Activated CD4-positive, alpha-beta memory T cell treated with anti-CD3 and anti-CD28 coated beads, Interleukin-2, amount 10 ng/mL, durations not matched to agents 7 days and 5 days (primary cell): ENCODE measurements around the gene BCL7C. TPM values are rescaled to one million over a fixed set of nuclear protein-coding genes. Genes with fewer than 3 reads are reported as not detected.
A peak's percentile ranks its signal among the peaks of the same experiment; 100 is the strongest.
"Not testable (repeated sequence)": the region's sequence is repeated elsewhere in the genome, so short reads cannot be mapped to it uniquely, and the experiment has no call there.

Experiments
- CTCF ChIA-PET: fragments of 350-600 bp; sonication (Branson Sonifier 250); formaldehyde crosslinking; loops from one replicate; lab custom pipeline; 2021; ENCODE audit warnings: antibody characterized with exemption, inconsistent platforms; lab: Charles Lee
- POLR2A ChIA-PET: fragments of 350-600 bp; sonication (Branson Sonifier 250); formaldehyde crosslinking; loops from one replicate; lab custom pipeline; 2021; ENCODE audit warnings: antibody characterized with exemption; lab: Charles Lee
- DNase-seq: peaks from one replicate; pipeline ENCODE4 v3.0.0-alpha.2; 2020
- H3K27ac Mint-ChIP-seq: one replicate; pipeline ENCODE4 v1.8.0; 2021; ENCODE audit warnings: mild to moderate bottlenecking, mixed read lengths
- H3K27me3 Mint-ChIP-seq: one replicate; pipeline ENCODE4 v1.8.0; 2021; ENCODE audit warnings: mixed read lengths
- H3K36me3 Mint-ChIP-seq: one replicate; pipeline ENCODE4 v1.8.0; 2021; ENCODE audit warnings: low read depth, mixed read lengths
- H3K4me1 Mint-ChIP-seq: one replicate; pipeline ENCODE4 v1.8.0; 2021; ENCODE audit warnings: mixed read lengths
- H3K4me3 Mint-ChIP-seq: one replicate; pipeline ENCODE4 v1.8.0; 2021; ENCODE audit warnings: mild to moderate bottlenecking, mixed read lengths
- H3K9me3 Mint-ChIP-seq: one replicate; pipeline ENCODE4 v1.8.0; 2021; ENCODE audit warnings: mixed read lengths
- total RNA-seq, 2 experiments: library from RNA; stranded (reverse); gene quantifications; one replicate each; pipeline ENCODE4 v1.2.3, GENCODE V29; 2021

Gene BCL7C
- total RNA-seq, 2 experiments from 2014 or later = 22.3 to 23.5 TPM

DNA sequence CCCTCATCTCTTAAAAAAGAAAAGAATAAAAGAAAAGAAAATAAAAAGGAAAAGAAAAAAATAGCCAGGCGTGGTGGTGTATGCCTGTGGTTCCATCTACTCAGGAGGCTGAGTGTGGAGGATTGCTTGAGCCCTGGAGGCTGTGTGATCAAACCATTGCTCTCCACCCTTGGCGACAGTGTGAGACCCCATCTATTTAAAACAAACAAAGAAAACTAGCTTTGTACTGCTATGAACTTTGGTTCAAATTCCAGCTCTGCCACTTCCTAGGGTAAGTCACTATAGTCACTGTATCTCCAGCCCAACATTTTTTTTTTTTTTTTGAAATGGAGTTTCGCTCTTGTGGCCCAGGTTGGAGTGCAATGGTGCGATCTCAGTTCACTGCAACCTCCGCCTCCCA lies 6.7 kb upstream of the BCL7C start:
- Mint-ChIP-seq H3K36me3 (no peaks in the 10 kb centered on the region), H3K27me3 (no peaks in the 10 kb centered on the region), H3K4me1 (peaks cover 54% of the 10 kb centered on the region), H3K9me3 (peaks cover 3% of the 10 kb centered on the region), H3K27ac (no peak overlapping the region), H3K4me3 (no peak overlapping the region)
- DNase-seq = no peak
- ChIA-PET CTCF (interaction anchor here (0.6 to 3.9 kb wide), 11 partner anchors 7 to 366 kb away, joined by 3 to 96 read pairs (median 6); partner anchors contain the start of gene BCL7C), POLR2A (interaction anchor here (0.5 to 4.4 kb wide), 14 partner anchors 8 to 280 kb away, joined by 3 to 75 read pairs (median 6); partner anchors contain the start of genes BCL7C, FUS and ORAI3)

DNA sequence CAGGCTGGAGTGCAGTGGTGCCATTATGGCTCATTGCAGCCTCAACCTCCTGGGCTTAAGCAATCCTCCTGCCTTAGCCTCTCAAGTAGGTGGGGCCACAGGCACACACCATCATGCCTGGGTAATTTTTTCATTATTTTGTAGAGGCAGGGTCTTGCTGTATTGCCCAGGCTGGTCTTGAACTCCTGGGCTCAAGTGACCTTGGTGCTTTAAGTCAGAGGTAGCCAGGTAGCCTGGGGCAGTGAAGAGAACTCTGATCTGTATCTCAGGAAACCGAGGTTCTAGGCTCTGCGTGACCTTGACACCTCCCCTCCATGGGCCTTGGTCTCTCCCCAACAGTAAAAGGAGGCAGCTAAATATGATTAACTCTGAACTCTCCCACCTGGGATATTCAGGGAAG lies 5.9 kb upstream of the BCL7C start:
- Mint-ChIP-seq H3K9me3 (peaks cover 3% of the 10 kb centered on the region), H3K4me1 (peaks cover 61% of the 10 kb centered on the region), H3K36me3 (no peaks in the 10 kb centered on the region), H3K4me3 (no peak overlapping the region), H3K27ac (no peak overlapping the region), H3K27me3 (no peaks in the 10 kb centered on the region)
- ChIA-PET CTCF (interaction anchor here (3.5 to 3.9 kb wide), 2 partner anchors 55 to 86 kb away, joined by 27 to 96 read pairs; no protein-coding TSS in a partner anchor), POLR2A (interaction anchor here (1.3 to 4.4 kb wide), 3 partner anchors 18 to 55 kb away, joined by 3 to 75 read pairs (median 35); no protein-coding TSS in a partner anchor)
- no peak for DNase-seq

DNA sequence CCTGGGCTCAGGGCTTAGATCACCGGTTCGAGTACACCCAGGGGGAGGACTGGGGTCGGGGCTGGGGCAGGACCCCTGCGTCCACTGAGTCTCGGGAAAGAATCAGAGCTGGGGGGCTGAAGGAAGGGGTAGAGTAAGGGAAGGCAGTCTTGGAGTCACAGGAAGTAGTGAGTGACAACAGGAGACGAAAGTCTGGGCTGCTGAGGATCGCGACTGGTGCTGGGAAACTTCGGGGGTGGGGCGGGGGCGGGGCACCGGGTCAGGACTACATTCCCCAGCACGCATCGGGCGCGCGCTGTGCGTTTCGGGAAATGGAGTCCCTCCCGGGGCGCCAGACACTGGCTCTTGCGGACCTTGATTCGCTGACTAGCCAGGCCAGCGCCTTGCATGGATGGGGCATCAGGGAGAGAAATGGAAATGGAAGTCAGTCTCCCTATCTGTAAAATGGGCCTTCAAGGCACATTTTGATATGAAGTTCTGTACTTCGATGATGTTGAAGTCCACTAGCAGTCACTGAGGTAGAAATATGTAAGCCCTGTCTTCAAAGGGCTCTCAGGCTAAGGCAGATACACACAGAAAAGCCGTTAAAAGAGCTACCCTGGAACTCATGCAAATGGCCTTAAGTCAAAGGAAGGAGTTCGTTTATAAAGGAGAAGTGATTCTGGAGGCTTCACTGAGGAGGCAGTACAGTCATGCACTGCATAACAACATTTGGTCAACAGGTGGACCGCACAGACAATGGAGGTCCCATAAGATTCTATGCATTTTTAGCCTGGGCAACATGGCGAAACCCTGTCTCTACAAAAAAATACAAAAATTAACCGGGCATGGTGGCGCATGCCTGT lies 3.2 kb upstream of the BCL7C start:
- CTCF ChIA-PET = interaction anchor here (0.6 to 1.7 kb wide), 3 partner anchors 52 to 75 kb away, joined by 3 to 7 read pairs (median 5); no protein-coding TSS in a partner anchor
- peak; percentile 85 for DNase-seq
- Mint-ChIP-seq H3K4me1 (peaks cover 58% of the 10 kb centered on the region), H3K36me3 (no peaks in the 10 kb centered on the region), H3K4me3 (peak overlapping the region; percentile 63), H3K9me3 (no peaks in the 10 kb centered on the region), H3K27me3 (no peaks in the 10 kb centered on the region), H3K27ac (peak overlapping the region; percentile 65)
- POLR2A ChIA-PET = interaction anchor here (3.5 kb wide), 1 partner anchor 22 kb away, joined by 20 read pairs; no protein-coding TSS in a partner anchor

DNA sequence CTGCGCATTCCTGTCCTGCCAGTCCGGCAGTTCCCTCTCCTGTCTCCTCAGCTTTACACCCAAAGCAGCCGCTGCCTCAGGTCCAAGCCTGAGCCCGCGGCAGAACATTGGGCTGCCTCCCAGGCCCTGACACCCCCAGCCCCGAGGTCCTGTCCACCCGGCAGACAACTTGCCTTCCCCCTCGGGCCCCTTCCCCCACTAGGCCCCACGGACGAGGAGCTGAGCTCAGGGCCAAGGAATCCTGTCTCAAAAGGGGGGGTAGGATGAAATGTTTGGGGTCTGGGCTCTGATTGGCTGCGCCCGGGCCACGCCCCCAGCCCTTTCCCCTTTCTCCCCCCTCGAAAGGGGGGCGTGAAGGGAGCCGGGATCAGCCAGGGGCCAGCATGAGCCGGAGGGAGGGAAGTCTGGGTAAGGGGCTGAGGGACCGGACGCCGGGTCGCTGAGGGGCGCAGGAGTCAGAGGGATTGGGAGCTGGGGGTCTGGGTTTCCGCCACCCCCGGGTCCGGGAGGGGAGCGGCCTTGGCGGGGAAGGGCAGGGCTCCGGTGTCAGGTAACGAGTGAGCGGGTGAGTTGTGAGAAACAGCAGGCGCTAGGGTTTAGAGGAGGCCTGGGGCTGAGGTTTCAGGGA lies 2.5 kb upstream of the BCL7C start, which contains the start of gene CTF1:
Gene CTF1 (plus strand): TSS at position 354 of the 628 bp plus-strand sequence. CDS start 30 bp downstream, at position 384.
- POLR2A ChIA-PET = interaction anchor here (3.5 kb wide), 1 partner anchor 22 kb away, joined by 20 read pairs; no protein-coding TSS in a partner anchor
- Mint-ChIP-seq H3K27ac (peak within 1 kb of the TSS; percentile 65), H3K27me3 (no peaks in the 10 kb centered on the region), H3K9me3 (no peaks in the 10 kb centered on the region), H3K36me3 (peaks cover 3% of the 10 kb centered on the region), H3K4me3 (peak within 1 kb of the TSS; percentile 63), H3K4me1 (peaks cover 56% of the 10 kb centered on the region)
- CTCF ChIA-PET = interaction anchor here (1.7 kb wide), 1 partner anchor 52 kb away, joined by 5 read pairs; no protein-coding TSS in a partner anchor
- DNase-seq = no peak

DNA sequence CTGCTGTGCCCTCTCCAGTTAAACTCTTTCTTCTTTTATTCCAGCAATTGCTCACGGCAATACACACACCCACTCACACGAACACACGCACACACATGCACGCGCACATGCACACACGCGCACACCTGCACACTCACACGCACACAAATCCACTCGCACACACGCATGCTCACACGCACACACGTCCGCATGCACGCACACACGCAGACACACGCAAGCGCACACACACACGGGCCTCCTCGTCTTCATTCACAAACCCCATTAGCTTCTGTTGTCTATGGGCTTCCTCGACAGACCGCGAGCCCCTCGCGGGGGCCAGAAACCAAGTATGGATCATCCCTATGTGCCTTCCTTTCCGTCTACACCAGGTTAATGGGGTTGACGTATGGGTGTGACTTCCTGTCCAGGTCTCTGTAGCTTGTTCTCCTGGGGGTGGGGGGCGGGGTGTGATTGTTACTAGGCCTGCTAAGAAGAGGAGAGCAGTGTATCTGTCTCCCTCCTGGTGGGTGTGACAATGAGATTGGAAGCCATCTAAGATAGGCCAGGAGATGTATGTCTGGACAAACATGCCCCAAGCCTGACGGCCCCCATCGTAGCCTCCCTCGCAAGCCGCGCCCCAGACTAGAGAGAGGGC lies 1.9 kb upstream of the BCL7C start:
- ChIA-PET CTCF (interaction anchor here (1.0 to 1.7 kb wide), 2 partner anchors 21 to 51 kb away, joined by 5 read pairs; no protein-coding TSS in a partner anchor), POLR2A (interaction anchor here (3.5 kb wide), 1 partner anchor 21 kb away, joined by 20 read pairs; no protein-coding TSS in a partner anchor)
- H3K27ac Mint-ChIP-seq = no peak overlapping the region
- no peaks in the 10 kb centered on the region for H3K9me3 Mint-ChIP-seq
- no peaks in the 10 kb centered on the region for H3K27me3 Mint-ChIP-seq
- peaks cover 50% of the 10 kb centered on the region for H3K4me1 Mint-ChIP-seq
- no peak for DNase-seq
- H3K36me3 Mint-ChIP-seq = peaks cover 6% of the 10 kb centered on the region
- no peak overlapping the region for H3K4me3 Mint-ChIP-seq

DNA sequence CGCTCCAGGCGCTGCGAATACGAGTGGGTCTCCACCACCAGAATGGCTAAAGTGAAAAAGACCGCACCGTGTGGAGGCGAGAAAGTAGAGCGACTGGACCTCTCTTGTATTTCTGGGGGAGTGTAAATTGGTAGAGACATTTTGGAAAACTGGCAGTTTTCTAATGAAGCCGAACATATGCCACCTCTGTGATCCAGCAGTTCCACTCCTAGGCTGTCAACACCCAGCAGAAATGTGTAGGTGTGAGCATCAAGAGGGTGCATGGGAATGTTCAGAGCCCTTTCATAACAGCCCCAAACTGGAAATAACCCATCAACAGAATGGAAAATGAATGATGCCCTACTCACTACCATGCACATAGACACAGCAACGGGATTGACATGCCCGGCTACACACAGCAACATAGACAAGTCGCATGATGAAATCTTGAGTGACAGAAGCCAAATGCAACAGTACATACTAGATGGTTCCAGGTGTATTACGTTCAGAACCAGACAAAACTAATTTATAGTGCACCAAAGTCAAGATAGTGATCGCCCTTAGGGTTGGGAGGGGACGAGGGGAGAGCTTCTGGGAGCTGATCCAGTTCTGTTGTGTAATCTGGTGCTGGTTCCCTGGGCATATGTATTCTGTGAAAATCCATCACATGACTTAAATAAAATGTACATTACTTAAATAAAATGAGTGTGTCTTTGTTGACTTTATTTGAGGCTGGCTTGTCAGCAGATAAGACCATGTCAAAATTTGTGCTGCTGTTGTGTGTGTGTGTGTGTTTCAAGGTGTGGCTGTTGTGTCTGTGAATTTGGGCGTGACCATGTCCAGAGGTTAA lies 877 bp upstream of the BCL7C start:
- DNase-seq = no peak
- CTCF ChIA-PET = interaction anchor here (0.8 to 1.0 kb wide), 2 partner anchors 20 to 50 kb away, joined by 3 to 5 read pairs; no protein-coding TSS in a partner anchor
- Mint-ChIP-seq H3K36me3 (peaks cover 7% of the 10 kb centered on the region), H3K27ac (peak overlapping the region; percentile 53), H3K27me3 (no peaks in the 10 kb centered on the region), H3K4me3 (peak overlapping the region; percentile 72), H3K4me1 (peaks cover 44% of the 10 kb centered on the region), H3K9me3 (no peaks in the 10 kb centered on the region)
- POLR2A ChIA-PET = interaction anchor here (3.5 kb wide), 1 partner anchor 20 kb away, joined by 20 read pairs; no protein-coding TSS in a partner anchor

DNA sequence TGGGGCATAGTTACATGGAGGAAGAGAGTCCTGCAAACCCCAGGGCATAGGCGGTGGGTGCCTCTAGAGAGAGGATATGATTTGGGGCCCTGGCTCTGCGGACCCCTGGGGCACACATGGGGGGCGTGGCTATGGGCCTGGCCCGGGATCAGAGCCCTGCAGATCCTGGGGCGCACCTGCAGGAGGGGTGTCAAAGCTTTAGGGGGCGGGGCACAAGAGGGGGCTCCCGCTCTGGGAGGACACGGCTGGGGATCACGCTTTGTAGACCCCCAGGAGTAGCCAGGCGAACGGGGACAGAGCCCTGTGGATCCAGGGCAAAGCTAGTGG lies 497 bp downstream of the BCL7C start:
- Mint-ChIP-seq H3K9me3 (no peaks in the 10 kb centered on the region), H3K27me3 (no peaks in the 10 kb centered on the region), H3K4me3 (peak overlapping the region; percentile 82), H3K27ac (peak overlapping the region; percentile 76), H3K4me1 (peaks cover 45% of the 10 kb centered on the region), H3K36me3 (peaks cover 14% of the 10 kb centered on the region)
- CTCF ChIA-PET = interaction anchor here (0.9 to 2.1 kb wide), 4 partner anchors 8 to 80 kb away, joined by 3 to 8 read pairs (median 6); no protein-coding TSS in a partner anchor
- POLR2A ChIA-PET = interaction anchor here (2.6 to 4.3 kb wide), 2 partner anchors 9 to 17 kb away, joined by 15 to 42 read pairs; no protein-coding TSS in a partner anchor
- DNase-seq = no peak

DNA sequence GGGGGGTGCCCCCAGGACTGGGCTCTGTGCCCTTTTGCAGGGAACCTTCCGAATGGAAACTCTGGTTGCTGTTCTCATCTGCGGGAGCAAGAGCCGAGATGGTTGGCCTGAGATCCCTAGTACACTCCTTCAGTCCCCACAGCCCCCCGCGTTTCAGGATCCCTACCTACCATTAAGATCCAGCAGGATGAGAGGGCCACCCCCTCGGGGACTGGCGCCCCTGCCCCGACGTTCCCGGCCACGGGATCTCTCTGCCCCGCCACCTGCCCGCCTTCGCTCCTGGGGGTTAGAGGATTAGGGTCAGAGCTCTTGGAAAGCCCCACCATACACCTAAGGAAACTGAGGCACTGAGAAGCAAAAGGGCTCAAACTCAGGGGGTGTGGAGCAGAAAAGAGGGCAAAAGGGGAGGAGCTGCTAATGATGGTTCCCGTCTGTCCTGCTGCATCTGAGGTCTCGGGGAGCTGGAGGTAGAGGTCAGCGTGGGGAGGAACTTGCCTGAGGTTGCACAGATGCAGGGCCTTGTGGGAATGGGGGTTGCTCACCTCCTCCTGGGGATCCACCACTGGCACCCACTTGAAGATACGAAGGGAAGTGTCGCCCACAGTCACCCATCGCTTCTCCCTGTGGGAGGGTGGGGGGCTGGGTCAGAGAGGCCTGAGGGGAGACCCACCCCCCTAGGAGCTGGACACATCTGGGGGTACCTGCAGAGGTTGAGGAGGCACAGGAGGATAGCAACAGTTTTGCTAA lies 1.0 kb downstream of the BCL7C start:
- CTCF ChIA-PET = interaction anchor here (0.7 to 2.1 kb wide), 5 partner anchors 9 to 487 kb away, joined by 3 to 8 read pairs (median 4); no protein-coding TSS in a partner anchor
- POLR2A ChIA-PET = interaction anchor here (2.6 to 4.3 kb wide), 2 partner anchors 9 to 17 kb away, joined by 15 to 42 read pairs; no protein-coding TSS in a partner anchor
- Mint-ChIP-seq H3K9me3 (no peaks in the 10 kb centered on the region), H3K27me3 (no peaks in the 10 kb centered on the region), H3K27ac (peak overlapping the region; percentile 76), H3K36me3 (peaks cover 14% of the 10 kb centered on the region), H3K4me1 (peaks cover 45% of the 10 kb centered on the region), H3K4me3 (peak overlapping the region; percentile 82)
- DNase-seq = no peak

DNA sequence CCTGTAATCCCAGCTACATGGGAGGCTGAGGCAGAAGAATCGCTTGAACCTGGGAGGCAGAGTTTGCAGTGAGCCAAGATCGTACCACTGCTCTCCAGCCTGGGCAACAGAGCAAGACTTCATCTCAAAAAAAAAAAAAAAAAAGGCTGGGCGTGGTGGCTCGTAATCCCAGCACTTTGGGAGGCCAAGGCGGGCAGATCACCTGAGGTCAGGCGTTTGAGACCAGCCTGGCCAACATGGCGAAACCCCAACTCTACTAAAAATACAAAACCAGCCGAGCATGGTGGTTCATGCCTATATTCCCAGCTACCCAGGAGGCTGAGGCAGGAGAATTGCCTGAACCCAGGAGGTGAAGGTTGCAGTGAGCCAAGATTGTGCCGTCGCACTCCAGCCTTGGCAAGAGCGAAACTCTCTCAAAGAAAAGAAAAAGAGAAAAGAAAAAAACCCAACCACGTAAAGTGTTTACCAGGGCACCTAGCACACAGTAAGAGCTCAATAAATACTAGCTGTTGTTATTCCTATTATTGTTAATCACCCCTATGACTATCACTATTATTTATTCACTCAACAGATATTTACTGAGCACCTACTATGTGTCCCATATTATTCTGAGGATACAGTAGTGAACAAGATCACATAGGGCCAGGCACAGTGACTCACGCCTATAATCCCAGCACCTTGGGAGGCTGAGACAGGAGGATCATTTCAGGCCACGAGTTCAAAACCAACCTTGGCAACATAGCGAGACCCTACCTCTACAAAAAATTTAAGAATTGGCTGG lies 2.6 kb downstream of the BCL7C start:
- not testable (repeated sequence) for H3K4me3 Mint-ChIP-seq, H3K27ac Mint-ChIP-seq, DNase-seq, H3K9me3 Mint-ChIP-seq, H3K27me3 Mint-ChIP-seq
- Mint-ChIP-seq H3K36me3 (peaks cover 17% of the 10 kb centered on the region), H3K4me1 (peaks cover 35% of the 10 kb centered on the region)
- ChIA-PET CTCF (interaction anchor here (1.1 to 2.1 kb wide), 2 partner anchors 11 to 46 kb away, joined by 3 to 7 read pairs; no protein-coding TSS in a partner anchor), POLR2A (interaction anchor here (0.9 to 4.3 kb wide), 4 partner anchors 10 to 47 kb away, joined by 3 to 42 read pairs (median 9); no protein-coding TSS in a partner anchor)

DNA sequence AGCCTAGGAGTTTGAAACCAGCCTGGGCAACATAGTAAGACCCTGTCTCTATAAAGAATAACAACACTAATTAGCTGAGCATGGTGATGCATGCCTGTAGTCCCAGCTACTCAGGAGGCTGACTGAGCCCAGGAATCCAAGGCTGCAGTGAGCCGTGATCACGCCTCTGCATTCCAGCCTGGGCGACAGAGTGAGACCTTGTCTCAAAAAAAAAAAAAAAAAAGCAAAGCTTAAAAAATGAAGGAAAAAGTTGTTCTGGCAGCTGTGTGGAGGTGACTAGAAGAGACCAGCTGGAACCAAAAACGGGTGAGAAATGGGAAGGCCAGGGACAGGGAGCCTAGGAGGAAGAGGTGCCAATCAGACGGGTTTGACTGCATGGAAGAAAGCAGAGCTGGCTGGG lies 4.2 kb downstream of the BCL7C start:
- H3K4me3 Mint-ChIP-seq = no peak overlapping the region
- no peak for DNase-seq
- H3K36me3 Mint-ChIP-seq = peaks cover 21% of the 10 kb centered on the region
- ChIA-PET CTCF (no interaction called here), POLR2A (interaction anchor here (4.3 kb wide), 1 partner anchor 14 kb away, joined by 42 read pairs; no protein-coding TSS in a partner anchor)
- H3K27ac Mint-ChIP-seq = no peak overlapping the region
- H3K27me3 Mint-ChIP-seq = no peaks in the 10 kb centered on the region
- no peaks in the 10 kb centered on the region for H3K9me3 Mint-ChIP-seq
- peaks cover 25% of the 10 kb centered on the region for H3K4me1 Mint-ChIP-seq
